Measurements from ENCODE around the gene PLG.

Gene PLG

GRCh38 chr6:160714731-160715316 is 12.8 kb downstream of the PLG start:
- no peak for TF ChIP-seq CTCF (conservative IDR thresholded peaks at IDR 0.05; ENCODE audit: control insufficient read depth, insufficient read depth, low read depth, low read length)
- no peak overlapping the region for H3K4me3 ChIP-seq (ENCODE audit: control insufficient read depth, low read depth, low read length)
- no peak for DNase-seq (ENCODE audit: low read depth)

GRCh38 chr6:160730911-160731310 is 28.9 kb downstream of the PLG start:
- no peak for DNase-seq (ENCODE audit: low read depth)
- TF ChIP-seq CTCF (conservative IDR thresholded peaks at IDR 0.05; ENCODE audit: control insufficient read depth, insufficient read depth, low read depth, low read length): peak; percentile 18
- no peak overlapping the region for H3K4me3 ChIP-seq (ENCODE audit: control insufficient read depth, low read depth, low read length)

GRCh38 chr6:160733050-160733646 is 31.1 kb downstream of the PLG start:
- TF ChIP-seq CTCF (conservative IDR thresholded peaks at IDR 0.05; ENCODE audit: control insufficient read depth, insufficient read depth, low read depth, low read length): peak; percentile 76
- H3K4me3 ChIP-seq (ENCODE audit: control insufficient read depth, low read depth, low read length): no peak overlapping the region
- DNase-seq (ENCODE audit: low read depth): peak; percentile 56

GRCh38 chr6:160734627-160735026 is 32.6 kb downstream of the PLG start:
- no peak for DNase-seq (ENCODE audit: low read depth)
- TF ChIP-seq CTCF (conservative IDR thresholded peaks at IDR 0.05; ENCODE audit: control insufficient read depth, insufficient read depth, low read depth, low read length): no peak
- no peak overlapping the region for H3K4me3 ChIP-seq (ENCODE audit: control insufficient read depth, low read depth, low read length)

GRCh38 chr6:160735523-160735922 is 33.5 kb downstream of the PLG start:
- no peak for TF ChIP-seq CTCF (conservative IDR thresholded peaks at IDR 0.05; ENCODE audit: control insufficient read depth, insufficient read depth, low read depth, low read length)
- H3K4me3 ChIP-seq (ENCODE audit: control insufficient read depth, low read depth, low read length): no peak overlapping the region
- no peak for DNase-seq (ENCODE audit: low read depth)

DNA sequence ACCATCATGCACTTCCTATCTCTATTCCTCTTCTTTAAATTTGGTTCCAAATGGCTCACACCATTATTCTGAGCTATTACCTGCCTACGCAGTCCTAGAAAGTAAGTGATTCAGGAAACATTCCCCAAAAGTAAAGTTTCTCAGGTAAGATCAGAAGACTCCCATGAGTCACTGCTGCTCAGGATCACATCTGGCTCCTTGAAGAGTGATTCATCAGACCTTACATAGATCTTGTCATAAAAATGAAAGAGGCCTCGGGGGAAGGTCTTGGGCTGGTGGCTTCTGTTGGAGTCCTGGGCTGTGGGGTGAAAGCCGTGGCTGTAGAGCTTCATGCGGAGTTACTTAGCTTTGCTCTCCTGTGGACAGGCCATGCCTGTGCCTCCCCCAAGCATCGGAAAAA is 35.9 kb downstream of the PLG start:
- no peak overlapping the region for H3K4me3 ChIP-seq (ENCODE audit: control insufficient read depth, low read depth, low read length)
- no peak for TF ChIP-seq CTCF (conservative IDR thresholded peaks at IDR 0.05; ENCODE audit: control insufficient read depth, insufficient read depth, low read depth, low read length)

More for the DNA sequence above, 35.9 kb downstream of the PLG start:
- no peak for DNase-seq (ENCODE audit: low read depth)
